ENCODE results near the gene MRPL41.
"Not testable (repeated sequence)": the region's sequence is repeated elsewhere in the genome, so short reads cannot be mapped to it uniquely, and the experiment has no call there.

The MRPL41 gene

DNA sequence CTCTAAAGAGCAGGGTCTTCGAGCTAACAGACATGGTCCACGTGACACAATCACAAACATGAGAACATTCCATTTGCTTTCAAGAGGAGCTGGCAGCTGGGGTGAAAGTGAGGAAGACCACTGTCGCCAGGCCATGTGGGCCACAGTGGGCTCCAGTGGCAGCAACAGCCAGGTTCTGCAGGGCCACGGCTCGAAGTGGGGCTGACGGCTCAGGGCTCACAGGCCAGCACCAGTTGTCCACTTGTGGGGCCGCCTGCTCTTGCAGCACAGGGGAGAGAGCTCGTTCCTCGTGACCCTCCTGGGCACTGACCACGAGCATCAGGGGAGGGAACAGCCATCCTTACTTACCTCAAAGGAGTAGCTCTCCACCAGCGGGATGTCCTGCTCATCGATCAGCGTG lies 36.6 kb downstream of the MRPL41 start:
- no peak for DNase-seq

GRCh38 chr9:137588891-137589290 lies 37.2 kb downstream of the MRPL41 start:
- no peak for DNase-seq

- no peak for DNase-seq
These were observed 37.9 kb downstream of the MRPL41 start for GRCh38 chr9:137589441-137590122.

DNA sequence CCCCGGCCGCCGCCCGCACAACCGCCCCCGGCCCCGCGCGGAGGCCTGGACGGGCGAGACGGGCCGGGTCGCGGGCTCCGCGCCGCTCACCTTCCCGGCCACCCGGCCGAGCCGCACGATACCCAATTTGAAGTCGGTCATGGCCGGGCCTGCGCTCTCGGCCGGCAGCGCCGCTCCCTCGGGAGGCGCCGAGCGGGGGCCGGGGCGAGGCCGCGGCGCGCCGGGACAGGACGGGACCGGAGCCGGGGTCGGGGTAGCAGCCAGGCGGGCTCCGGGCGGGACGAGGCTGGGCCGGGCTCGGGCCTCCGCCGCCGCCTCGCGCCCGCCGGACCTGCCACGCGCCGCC lies 38.4 kb downstream of the MRPL41 start:
- DNase-seq: no peak

DNA sequence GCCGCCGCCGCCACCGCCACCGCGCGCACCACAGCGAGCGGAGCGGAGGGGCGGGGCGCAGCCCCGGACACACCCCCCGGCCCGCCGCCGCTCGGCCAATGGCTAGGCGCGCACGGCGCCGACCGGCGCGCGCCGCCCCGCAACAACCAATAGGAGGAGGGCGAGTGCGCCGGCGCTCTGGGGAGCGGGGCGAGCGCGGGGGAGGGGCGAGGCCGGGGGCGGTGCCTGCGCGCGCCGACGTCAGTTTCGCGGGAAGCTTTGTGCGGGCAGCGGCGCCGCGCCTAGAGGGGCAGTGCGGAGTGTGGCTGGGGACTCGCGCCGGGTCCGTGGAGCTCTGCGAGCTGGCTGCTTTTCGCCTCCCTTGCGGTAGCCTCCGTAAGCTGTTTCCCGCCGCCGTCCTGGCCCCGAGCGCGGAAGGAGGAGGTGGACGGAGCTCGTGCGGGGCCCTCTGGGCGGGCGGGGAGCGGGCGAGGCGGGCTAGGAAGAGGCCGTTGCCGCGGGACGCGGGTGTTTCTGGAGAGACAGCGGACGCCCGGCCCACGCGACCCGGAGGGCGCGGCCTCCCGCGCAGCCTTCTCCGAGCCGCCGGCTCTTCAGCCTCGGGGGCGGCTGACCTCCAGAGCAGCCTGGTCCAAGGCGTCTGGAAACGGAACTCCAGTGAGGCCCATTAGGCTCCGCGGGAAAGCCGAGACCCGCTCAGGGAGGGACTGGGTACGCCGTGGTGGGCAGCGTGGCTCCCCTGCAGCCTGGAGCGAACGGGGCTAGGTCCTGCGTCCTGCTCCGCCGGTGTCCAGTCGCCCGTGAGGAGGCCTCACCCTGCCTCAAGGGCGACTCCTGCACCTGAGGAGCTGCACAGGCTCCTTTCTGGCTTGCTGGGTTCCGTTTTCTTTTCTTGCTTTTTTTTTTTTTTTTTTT lies 39.0 kb downstream of the MRPL41 start, which contains the start of gene ZMYND19:
Gene ZMYND19, minus strand, starts transcription at position 44 of the 915 bp plus-strand sequence. CDS start 249 bp downstream, outside the sequence.
- peak; percentile 80 for DNase-seq

GRCh38 chr9:137592767-137593166 lies 41.1 kb downstream of the MRPL41 start:
- no peak for DNase-seq

GRCh38 chr9:137593176-137593575 lies 41.5 kb downstream of the MRPL41 start:
- no peak for DNase-seq

DNA sequence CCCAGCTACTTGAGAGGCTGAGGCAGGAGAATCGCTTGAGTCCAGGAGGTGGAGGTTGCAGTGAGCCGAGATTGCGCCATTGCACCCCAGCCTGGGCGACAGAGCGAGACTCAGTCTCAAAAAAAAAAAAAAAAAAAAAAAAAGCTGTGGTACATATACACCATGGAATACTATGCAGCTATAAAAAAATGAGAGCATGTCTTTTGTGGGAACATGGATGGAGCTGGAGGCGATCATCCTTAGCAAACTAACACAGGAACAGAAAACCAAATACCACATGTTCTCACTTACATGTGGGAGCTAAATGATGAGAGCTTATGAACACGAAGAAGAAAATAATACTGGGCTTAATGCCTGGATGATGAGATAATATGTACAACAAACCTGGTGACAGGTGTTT lies 44.9 kb downstream of the MRPL41 start:
- DNase-seq: not testable (repeated sequence)

DNA sequence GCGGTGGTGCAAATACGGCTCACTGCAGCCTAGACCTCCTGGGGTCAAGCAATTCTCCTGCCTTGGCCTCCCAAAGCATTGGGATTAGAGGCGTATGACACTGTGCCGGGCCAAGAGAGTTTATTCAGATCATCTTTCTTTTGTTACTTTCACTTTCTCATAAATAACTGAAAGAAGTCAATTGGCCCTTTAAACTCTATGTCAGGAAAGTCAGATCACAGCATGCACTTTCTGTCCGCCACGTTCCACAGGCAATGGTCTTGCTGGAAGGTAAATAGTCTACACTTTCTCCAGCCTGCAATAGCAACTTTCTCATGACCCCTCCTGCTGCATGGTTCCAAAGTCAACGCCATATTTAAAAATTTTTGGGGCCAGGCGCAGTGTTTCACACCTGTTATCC lies 47.3 kb downstream of the MRPL41 start:
- DNase-seq: no peak

All from NCI-H1417 treated with DMSO at 0.1 percent for 48 hours (cell line).